SK-N-SH treated with all-trans-retinoic acid at 6 μM for 48 hours (cell line): ENCODE results near the gene PCDH17.

Experiments
- ARNTL ChIP-seq: fragments of 450-650 bp; formaldehyde crosslinking; IDR thresholded peaks from 2 replicates; pipeline ENCODE4 v1.5.0; 2020; ENCODE audit warnings: low read depth, mild to moderate bottlenecking, moderate library complexity, borderline replicate concordance
- BACH2 ChIP-seq: fragments of 250-450 bp; sonication (Bioruptor Pico); IDR thresholded peaks from 2 replicates; pipeline ENCODE4 v1.9.0; 2021; ENCODE audit warnings: mild to moderate bottlenecking, borderline replicate concordance
- CSDC2 ChIP-seq: fragments of 250-450 bp; sonication (Bioruptor Pico); IDR thresholded peaks from 2 replicates; pipeline ENCODE4 v1.5.0; 2020; ENCODE audit warnings: mild to moderate bottlenecking, moderate library complexity
- ESRRG ChIP-seq: fragments of 250-450 bp; sonication (Bioruptor Pico); IDR thresholded peaks from 2 replicates; pipeline ENCODE4 v1.6.1; 2021; ENCODE audit warnings: mild to moderate bottlenecking
- POU6F1 ChIP-seq: fragments of 250-450 bp; sonication (Bioruptor Pico); IDR thresholded peaks from 2 replicates; pipeline ENCODE4 v1.8.0; 2021; ENCODE audit warnings: low read depth, mild to moderate bottlenecking, moderate library complexity, borderline replicate concordance
- RARB ChIP-seq: fragments of 250-450 bp; sonication (Bioruptor Pico); IDR thresholded peaks from 2 replicates; pipeline ENCODE4 v1.8.0; 2021; ENCODE audit warnings: mild to moderate bottlenecking, moderate library complexity
- TCF4 ChIP-seq: fragments of 250-450 bp; sonication (Bioruptor Pico); IDR thresholded peaks from 2 replicates; pipeline ENCODE4 v1.8.0; 2021; ENCODE audit warnings: mild to moderate bottlenecking, moderate library complexity, borderline replicate concordance
- TOX ChIP-seq: fragments of 250-450 bp; sonication (Bioruptor Pico); IDR thresholded peaks from 2 replicates; pipeline ENCODE4 v1.8.0; 2021; ENCODE audit warnings: mild to moderate bottlenecking, moderate library complexity, borderline replicate concordance
- ZFP3 ChIP-seq: fragments of 250-450 bp; sonication (Bioruptor Pico); IDR thresholded peaks from 2 replicates; pipeline ENCODE4 v1.5.0; 2020; ENCODE audit warnings: mild to moderate bottlenecking, moderate library complexity
- ZFP30 ChIP-seq: fragments of 450-650 bp; formaldehyde crosslinking; IDR thresholded peaks from 2 replicates; pipeline ENCODE4 v1.5.0; 2022; ENCODE audit warnings: mild to moderate bottlenecking, moderate library complexity
- ZNF70 ChIP-seq: fragments of 450-650 bp; formaldehyde crosslinking; IDR thresholded peaks from 2 replicates; pipeline ENCODE4 v1.5.0; 2020; ENCODE audit warnings: mild to moderate bottlenecking, moderate library complexity
- TF ChIP-seq, protein P1 (sequence below): fragments of 250-450 bp; sonication (Bioruptor Pico); IDR thresholded peaks from 2 replicates; pipeline ENCODE4 v1.8.0; 2020; ENCODE audit warnings: mild to moderate bottlenecking, moderate library complexity, borderline replicate concordance

DNA sequence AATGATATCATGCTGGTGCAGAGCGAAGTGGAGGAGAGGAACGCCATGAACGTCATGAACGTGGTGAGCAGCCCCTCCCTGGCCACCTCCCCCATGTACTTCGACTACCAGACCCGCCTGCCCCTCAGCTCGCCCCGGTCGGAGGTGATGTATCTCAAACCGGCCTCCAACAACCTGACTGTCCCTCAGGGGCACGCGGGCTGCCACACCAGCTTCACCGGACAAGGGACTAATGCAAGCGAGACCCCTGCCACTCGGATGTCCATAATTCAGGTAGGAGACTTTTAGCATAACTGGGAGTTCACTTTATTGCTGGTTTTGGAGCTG is 3.3 kb downstream of the PCDH17 start:
- no peak for TF ChIP-seq POU6F1
- no peak for TF ChIP-seq TCF4 (CRISPR knock-in tag)
- TF ChIP-seq ZFP30 (CRISPR knock-in tag), result no peak
- no peak for TF ChIP-seq RARB
- TF ChIP-seq, protein P1, sequence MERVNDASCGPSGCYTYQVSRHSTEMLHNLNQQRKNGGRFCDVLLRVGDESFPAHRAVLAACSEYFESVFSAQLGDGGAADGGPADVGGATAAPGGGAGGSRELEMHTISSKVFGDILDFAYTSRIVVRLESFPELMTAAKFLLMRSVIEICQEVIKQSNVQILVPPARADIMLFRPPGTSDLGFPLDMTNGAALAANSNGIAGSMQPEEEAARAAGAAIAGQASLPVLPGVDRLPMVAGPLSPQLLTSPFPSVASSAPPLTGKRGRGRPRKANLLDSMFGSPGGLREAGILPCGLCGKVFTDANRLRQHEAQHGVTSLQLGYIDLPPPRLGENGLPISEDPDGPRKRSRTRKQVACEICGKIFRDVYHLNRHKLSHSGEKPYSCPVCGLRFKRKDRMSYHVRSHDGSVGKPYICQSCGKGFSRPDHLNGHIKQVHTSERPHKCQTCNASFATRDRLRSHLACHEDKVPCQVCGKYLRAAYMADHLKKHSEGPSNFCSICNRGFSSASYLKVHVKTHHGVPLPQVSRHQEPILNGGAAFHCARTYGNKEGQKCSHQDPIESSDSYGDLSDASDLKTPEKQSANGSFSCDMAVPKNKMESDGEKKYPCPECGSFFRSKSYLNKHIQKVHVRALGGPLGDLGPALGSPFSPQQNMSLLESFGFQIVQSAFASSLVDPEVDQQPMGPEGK, result no peak
- TF ChIP-seq CSDC2, result no peak
- no peak for TF ChIP-seq BACH2 (CRISPR knock-in tag)
- TF ChIP-seq ESRRG, result no peak
- no peak for TF ChIP-seq ARNTL (CRISPR knock-in tag)
- no peak for TF ChIP-seq TOX (CRISPR knock-in tag)
- no peak for TF ChIP-seq ZNF70 (CRISPR knock-in tag)
- no peak for TF ChIP-seq ZFP3
